HG02610 (cell line): ENCODE measurements around the gene KLHL14.
A peak's percentile ranks its signal among the peaks of the same experiment; 100 is the strongest.

ENCODE experiments used
- ATAC-seq: cut with Tn5 transposase; IDR thresholded peaks from one replicate; pipeline ENCODE4 v1.9.1; 2021; ENCODE audit warnings: mild to moderate bottlenecking, moderate library complexity; ENCODE audit not compliant: unreplicated experiment

KLHL14 gene

DNA sequence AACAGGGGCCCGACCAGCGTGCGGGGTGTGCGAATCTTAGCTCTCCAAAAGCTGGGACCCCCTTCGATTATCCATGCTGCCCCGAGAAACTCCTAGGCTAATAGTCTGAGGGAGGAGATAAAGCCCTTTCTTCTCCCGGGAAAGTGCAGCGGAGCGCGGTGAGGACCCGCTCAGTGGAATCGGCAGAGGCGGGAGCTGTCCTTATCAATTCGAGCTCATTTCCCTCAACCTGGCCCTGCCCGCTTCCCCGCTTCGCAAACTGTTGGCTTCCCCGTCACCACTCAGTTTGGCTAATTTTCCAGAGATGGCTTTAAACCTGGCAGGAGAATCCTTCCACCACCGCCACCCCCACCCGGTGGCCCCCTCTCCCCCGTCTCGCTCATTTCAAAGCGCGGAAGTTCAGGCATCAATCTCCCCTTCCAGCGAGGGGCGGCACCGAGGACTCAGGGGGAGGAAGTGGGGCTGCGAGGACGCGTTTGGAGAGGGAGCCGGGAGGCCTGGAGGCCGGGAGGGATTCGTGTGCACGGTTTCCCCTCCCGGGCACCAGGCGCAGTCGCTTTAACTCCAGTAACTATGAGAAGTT lies 1.6 kb downstream of the KLHL14 start:
- no peak for ATAC-seq

DNA sequence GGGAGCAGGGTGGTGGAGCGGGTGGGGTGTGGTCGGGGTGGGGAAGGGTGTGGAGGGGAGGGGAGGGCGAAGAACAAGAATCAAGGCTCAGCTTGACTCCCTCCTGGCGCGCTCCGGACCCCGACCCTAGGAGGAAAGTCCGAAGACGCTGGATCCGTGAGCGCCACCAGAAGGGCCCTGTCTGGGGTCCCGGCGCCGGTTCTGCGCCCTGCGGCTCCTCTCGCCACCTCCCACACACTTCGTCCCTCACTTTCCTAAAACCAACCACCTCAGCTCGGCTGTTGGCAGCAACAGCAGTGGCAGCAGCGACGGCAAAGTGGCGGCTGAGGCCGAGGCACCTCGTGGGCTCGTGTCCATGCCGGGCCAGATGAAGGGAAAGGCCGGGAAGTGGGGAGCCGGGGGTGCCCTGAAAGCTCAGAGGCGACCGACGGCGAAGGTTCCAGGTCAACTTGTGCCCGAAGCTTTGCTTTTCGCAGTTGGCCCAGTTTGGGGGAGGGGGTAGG lies 2.1 kb downstream of the KLHL14 start:
- ATAC-seq = no peak

DNA sequence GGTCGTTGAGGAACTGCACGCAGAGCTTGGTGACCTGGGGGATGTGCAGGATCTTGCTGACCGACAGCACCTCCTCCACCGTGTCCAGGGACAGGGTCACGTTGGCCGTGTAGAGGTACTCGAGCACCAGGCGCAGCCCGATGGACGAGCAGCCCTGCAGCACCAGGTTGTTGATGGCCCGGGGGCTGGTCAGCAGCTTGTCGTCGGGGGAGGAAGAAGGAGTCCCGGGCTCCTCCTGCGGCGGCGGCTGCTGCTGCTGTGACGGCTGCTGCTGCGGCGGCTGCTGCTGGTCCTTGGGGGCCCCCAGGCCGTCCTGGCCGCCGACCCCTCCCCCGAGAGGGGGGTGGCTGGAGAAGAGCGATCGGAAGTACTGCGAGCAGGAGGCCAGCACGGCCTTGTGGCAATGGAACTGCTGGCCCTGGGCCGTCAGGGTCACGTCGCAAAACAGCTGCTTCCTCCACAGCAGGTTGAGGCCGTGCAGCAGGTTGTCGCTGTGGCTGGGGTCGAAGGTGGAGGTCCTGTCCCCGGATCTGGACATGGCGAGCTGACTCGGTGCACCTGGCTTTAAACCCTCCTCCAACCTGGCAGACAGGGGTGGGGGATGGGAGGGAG lies 2.7 kb downstream of the KLHL14 start:
- no peak for ATAC-seq

DNA sequence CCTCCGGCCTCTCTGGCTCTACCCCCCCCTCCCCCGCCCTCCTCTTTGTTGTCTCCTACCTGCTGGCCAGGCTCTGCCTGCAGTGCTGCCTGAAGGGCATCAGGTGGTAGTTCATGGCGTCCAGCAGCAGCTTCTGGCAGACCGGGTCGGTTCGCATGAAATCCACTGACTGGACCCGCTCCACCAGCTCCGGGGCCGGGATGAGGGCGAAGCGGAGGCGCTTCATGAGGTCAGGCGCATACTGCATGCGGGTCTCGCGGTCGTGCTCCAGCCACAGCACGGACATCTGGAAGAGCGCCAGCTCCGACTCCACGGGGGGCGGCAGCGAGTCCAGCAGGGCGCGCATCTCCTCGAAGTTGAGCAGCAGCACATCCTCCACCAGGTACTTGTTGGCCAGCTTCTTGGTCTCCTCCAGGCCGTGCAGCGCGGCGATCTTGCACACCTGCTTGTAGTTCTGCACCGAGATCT lies 3.2 kb downstream of the KLHL14 start:
- ATAC-seq = no peak

DNA sequence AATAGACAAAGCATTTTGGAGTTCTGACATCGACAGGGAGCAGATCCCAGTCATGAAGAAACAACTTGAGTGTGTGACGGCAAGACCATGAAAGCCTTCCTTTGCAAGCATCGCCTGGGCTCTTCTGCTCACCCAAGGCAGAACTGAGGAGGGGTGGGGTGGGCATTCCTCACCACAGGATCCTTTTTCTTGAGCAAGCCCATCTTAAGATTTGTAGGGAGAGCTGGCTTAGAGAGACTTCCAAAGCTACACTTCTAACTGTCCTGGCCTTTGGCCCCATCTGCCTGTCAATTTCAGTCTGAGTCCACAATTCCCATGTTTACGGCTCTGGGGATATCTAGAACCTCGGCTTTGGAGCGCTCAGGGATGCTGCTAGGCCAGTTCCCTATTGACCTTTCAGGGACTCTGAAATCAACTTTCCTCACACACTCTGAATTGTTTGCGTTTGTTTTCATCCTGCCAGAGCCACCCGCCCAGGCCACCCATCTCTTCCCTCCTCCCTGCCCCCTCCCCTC lies 3.7 kb downstream of the KLHL14 start:
- no peak for ATAC-seq

DNA sequence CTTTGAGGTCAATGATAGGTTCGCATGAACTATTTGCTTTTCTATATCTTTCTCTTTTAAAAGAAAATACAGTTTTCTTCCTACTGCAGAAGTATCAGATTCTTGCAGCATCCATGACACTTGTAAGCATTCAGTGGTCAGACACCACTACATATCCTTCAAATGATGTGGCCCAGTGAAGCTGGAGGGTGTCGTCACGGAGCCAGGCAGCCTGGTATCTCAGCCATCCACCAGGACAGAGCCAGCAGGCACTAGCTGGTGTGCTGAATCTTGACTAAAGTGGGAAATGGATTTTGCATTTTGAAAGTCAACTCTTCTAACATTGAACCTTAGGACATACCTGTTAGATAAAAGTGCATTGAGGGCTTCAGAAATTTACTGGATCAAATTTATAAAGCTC lies 5.4 kb downstream of the KLHL14 start:
- ATAC-seq = no peak

DNA sequence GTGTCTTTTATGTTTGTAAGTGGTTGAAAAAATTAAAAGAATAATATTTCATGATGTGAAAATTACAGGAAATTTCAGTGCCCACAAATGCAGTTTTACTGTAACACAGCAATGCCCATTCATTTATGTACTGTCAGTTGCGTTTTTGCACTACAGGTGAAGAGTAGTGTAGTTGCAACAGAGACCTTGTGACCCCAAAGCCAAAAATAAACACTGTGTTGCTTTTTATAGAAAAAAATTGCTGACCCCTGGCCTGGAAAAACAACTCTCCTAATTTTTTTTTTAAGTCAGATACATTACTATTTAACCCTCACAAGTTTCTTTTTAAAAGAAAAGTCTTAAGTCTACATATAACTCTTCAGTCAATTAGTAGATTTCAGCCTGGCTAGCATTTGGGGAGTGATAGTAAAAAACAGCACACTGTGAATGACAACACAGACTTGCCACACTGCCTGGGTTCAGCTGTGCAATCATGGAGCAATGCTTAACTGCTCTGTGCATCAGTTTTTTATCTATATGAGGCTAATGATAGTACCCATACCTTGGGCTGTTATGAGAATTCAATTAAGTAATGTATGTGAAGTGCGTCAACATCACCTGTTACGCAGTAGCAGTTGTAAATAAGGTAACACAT lies 8.1 kb downstream of the KLHL14 start:
- ATAC-seq = no peak

DNA sequence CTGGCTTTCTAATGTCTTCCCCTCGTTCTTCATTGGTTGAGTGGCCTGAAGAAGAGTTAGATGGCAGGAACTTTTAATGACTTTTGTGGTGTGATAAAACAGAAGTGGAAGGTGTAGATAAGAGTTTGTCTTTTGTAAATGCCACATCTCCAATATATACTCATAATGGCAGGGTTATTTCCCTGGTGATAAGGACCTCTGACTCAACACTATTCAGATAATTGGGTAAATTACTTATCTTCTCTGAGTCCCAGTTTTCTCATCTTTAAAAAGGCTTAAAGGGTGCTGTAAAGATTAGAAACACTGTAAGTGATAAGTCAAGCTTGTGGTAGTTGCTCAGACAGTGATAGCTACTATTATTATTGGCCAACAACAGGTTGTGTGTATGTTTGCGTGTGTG lies 9.5 kb downstream of the KLHL14 start:
- ATAC-seq = no peak

DNA sequence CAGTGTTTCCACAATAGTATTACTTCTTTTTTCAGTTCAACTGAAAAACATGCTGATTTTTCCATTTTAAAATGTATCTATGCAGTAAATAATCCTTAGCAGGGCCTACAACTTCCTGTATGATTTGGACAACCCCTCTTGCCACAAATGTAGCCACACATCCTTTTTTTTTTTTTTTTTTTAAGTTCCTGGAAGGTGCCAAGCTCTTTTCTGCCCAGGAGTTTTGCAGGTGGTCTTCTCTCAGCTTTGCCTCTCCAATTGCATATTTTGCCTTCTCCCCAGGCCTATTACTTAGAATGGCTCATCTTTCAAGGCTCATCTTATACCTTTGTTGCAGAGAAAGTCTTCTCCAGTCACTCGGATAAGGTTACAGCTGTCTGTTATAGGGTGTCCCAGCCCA lies 11.6 kb downstream of the KLHL14 start:
- no peak for ATAC-seq

DNA sequence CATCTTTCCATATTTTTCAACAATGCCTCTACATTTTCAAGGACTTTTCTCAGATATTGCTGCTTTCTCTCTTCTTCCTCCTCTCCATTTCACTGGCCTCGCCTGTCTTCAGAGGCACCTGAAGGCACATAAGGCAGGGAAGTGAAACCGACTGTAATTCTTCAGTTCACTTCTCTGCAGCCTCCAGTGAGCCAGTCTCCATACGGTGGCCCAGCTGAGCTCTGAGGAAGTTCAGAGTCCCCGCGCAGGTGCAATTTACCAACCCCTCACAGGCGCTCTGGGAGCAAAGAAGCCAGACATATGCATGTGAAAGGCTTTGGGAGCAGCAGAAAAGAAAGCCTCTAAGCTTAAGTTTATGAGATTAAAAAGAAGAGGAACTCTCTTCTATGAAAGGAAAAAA lies 12.4 kb downstream of the KLHL14 start:
- peak; percentile 96 for ATAC-seq

DNA sequence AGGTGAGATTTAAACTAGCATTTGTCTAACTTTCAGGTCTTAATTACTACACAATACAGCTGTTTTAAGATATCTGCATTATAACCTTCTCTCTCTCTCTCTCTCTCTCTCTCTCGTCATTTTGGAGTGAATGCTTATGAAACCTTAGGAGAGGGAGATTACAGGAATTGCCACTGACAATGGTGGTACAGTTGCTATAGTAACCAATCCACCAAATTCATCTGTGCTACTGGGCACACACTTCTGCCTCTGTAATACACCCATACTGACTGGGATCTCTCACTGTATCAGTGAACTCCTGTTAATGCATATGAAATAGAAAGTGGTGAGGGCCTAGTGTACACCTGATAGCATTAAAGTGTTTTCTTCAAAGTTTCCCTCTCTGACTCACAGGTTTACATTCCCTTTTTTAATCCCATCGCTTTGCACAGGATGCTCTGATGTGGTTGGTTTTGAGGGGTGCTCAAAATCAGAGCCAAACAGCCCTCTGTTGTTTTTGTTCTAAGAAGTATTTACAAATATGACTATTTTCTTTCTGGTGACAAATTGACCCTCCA lies 13.1 kb downstream of the KLHL14 start:
- ATAC-seq = peak; percentile 47

DNA sequence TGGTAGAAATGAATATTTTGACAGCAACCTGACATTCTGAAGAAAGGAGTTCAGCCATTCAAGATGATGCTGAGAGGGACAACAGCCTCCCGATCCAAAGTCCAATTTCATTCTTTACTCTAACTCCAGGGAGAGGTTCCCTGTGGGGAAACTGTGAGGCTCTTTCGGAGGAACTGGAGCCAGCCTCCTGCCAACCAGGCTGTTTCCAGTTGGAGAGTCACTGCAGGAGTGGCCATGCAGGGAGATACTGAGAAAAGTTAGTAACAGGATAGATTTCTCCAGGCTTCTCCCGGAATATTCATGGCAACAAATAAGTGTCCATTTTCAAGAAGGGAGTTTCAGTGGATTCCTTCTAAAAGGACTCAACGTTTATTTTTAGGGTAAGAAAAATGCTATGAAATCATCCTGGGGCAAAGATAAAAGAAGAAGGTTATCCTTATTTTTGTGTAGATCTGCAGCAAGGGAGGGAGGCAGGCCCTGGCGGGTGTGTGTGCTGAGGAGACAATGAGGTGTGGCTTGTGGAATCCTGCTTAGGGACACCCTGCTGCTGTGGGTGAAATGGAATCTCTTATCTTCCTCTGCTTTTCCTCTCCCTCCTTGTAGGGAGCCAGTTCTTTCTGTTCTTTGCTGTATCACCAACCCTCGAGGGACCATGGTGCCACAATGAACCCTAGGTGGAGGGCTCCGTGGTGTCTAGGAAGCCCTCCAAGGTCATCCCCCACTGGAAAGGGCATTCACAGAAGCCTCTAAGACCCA lies 18.1 kb downstream of the KLHL14 start:
- ATAC-seq = no peak

DNA sequence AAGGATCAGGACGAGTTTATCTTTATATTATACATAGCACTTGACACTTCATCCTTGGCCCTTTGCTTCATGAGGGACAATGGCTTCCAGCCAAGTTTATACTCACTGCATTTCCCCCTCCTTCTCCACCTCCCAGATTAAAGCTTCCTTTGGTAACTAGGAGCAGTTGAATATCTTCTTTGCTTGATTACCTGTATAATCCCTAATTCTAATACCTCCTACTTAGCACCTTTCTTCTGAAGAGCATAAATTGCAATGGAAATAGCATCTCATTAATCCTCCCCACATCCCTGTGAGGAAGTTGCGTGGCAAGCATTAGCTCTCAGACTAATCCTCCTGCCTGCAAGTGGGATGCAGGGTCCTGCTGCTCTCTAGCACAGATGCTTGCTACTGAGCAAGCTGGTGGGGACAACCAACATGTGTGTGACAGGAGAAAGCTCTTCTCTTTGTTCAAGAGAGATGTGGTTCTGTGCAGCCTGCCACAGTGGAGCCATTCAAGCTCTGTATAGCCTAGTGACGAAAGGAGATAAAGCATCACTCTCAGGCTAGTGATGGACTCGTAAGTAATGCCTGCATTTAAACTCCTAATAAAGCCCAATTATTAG lies 19.1 kb downstream of the KLHL14 start:
- ATAC-seq = no peak

DNA sequence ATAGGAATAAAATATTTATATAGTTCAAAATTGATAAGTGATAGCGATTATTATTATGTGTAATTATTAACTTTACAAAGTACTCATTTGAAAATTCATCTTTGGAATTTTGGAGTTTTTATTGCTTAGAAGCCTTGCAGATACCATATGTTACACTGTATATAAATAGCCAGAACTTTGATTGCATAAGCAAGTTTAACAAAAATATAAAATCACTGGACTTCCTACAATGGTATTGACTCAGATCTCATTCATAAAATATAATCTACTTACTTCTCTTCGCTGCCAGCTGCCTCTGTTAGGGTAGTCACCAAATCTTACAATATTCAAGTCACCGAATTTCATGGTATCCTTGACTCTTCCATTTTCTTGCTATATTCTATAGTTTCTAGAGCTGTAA lies 22.5 kb downstream of the KLHL14 start:
- ATAC-seq = no peak

DNA sequence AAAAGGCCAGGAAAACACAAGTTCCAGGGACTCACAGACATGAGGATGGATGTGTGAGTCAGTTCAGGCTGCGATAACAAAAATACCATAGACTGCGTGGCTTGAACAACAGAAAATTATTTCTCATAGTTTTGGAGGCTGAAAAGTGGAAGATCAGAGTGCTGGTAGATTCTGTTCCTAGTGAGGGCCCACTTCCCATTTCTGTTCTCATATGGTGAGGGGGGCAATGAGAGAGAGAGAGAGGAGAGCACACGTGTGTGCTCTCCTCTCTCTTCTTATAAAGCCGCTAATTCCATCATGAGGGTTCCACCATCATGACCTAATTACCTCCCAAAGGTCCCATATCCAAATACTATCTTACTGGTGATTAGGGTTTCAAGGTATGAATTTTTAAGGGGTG lies 23.0 kb downstream of the KLHL14 start:
- no peak for ATAC-seq

DNA sequence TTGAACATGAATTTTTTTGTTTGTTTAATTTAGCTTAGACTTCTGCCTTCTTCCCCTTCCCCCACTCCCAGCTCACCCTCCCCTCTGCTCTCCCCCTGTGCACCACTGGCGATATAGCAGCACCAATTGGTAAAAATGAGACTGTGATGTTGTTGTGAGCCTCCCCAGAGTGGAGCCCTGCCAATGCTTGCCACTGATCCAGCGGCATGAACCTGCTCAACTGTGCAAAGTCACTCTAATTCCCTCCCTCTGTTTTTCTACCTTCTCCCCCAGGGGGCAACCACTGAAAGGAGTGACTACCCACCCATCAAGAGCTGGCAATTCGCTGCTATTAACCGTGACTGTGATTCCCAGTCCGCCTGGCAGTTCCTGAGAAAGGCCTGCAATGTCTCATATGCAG lies 30.2 kb downstream of the KLHL14 start:
- ATAC-seq = no peak

DNA sequence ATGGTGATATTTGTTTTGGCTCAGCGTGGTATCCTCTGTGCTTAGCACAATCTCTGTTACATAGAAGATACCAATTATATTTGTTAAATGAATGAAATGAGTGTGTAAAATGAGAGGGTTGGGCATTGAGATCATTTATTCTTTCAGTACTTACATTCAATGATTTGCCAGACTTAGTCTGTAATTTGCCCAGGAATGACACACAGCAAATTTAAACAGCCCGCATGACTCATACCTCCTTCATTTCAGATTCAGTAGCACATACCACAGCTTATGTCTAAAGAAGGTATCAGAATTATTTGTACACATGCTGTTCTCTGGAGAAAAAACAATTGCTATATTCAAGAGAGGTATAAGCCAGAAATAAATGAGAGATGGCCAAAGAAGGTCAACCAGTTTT lies 37.0 kb downstream of the KLHL14 start:
- ATAC-seq = no peak

DNA sequence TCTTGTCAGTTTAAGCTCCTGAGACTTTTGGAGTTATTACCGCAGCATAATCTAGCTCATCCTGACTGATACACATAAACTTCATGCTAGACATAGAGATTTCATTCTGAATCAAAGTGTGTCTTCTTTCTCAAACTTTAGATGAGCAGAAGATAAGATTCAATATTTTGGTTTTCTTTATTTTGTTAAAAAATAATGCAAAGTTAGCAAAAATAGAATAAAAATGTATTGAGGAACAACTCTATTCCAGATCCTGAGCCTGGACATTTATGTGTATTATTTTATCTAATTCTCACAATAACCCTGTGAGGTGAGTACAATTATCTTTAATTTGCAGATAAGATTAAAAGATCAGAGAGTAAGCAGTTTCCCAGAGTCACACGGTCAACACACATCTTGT lies 38.4 kb downstream of the KLHL14 start:
- no peak for ATAC-seq

DNA sequence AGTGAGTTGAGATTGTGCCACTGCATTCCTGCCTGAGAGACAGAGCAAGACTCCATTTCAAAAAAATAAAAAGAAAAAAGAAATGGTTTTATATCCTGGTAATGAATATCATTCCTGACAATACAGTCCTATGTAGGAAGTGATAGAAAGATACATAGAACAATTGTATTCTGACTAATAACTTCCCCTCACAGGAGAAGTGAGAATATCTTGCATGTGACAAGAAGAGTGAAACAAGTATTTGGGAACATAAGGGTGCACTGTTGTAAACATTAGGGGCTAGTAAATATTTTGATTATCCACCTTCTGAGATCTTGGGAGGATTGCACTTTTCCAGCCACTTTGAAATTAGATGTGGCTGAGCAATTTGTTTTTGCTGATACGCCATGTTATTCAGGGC lies 40.7 kb downstream of the KLHL14 start:
- ATAC-seq = no peak

DNA sequence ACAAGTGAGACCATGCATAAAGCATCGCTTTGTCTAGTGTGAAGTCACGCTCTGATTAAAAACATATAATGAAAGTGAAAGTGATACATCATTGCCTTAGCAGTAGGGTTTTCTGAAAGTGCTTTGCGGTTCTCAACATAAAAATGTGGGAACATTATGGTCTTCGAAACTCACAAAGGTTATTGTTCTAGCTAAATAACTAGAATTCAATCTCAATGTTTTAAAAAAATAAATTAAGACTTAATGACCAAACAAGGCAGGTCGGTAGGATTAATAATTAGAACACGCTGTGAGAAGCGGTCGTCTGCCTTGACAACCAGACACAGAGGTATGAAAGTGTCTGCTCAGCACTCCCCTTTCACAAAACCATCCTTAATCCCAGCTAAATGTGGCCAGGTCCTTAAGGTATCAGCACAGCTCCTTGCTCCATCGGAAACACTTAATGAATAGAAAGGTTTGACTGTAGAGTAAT lies 42.2 kb downstream of the KLHL14 start:
- peak; percentile 98 for ATAC-seq

DNA sequence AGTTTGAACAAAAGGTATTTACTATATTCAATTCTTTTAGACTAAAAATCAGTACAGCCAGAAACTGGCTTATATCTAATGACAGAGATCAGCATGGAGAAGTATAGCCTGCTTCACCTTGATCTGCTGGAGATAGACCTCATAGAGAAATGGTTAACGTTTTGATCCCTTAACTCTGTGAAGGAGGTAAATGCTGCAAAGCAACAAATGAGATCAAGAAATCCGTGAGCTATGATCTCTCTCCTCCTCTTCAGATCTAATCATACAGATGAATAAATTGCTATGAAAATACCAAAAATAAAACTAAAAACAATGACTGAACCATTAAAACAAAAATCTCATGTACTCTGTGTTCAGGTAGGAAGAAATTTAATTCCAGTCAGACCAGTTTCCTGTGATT lies 42.8 kb downstream of the KLHL14 start:
- peak; percentile 3 for ATAC-seq
